Heart left ventricle (tissue), 13 donors: ENCODE data around the gene KNSTRN.
A peak's percentile ranks its signal among the peaks of the same experiment; 100 is the strongest.

Experiments used
- CTCF ChIP-seq, 12 donors: fragments of 200-600 bp; sonication (generic) in 4 of 12; IDR thresholded peaks; one replicate each; pipeline versions ENCODE4 v1.5.0 to v1.8.0; 2018 to 2022; ENCODE audit warnings: antibody characterized with exemption in 12 of 12, mild to moderate bottlenecking in 5 of 12
- POLR2A ChIP-seq, 2 donors: fragments of 450-650 bp; IDR thresholded peaks; one replicate each; pipeline ENCODE4 v1.6.1; 2017; ENCODE audit warnings: antibody characterized with exemption in 2 of 2, mild to moderate bottlenecking in 2 of 2, moderate library complexity in 2 of 2
- donor health status: ischemic (EF 13 %, LVEDD 7.1; RV severe dilation, severe dysfunction).
- donor health status: DM: no; HTN: yes; CAD: no.
- donor health status: DM: no; HTN: no; CAD: no.
- donor health status: ischemic (EF 25% LVEDD 6.9; RV normal size, moderate dysfunction).
- donor health status: ischemic (EF 25% LVEDD 5.7; RV mildly dilated, moderate dysfunction).
- donor health status: ischemic (EF 35%, LVEDD 5.7; RV mildly dilated, moderate dysfunction).
- donor health status: nonischemic (EF 11% LVEDD 7.7; RV severe dilation, severe dysfunction).
- donor health status: DM: yes; HTN: yes; CAD: no.
- donor health status: PGD.
- donor health status: ischemic (EF 29% LVEDD 5.4; RV normal size, mild dysfunction).
- donor health status: nonischemic (EF 23%, LVEDD 6.1; RV moderate dilation, normal function).

GRCh38 chr15:40340740-40341400 is 41.7 kb upstream of the KNSTRN start, which contains the start of gene CCDC9B:
- peak in 1 of 2 donors; percentile 73 for TF ChIP-seq POLR2A (IDR thresholded peaks at IDR 0.05)
- no peak for TF ChIP-seq CTCF (IDR thresholded peaks at IDR 0.05)
